K562 (cell line): Measurements from ENCODE around the gene SERP1. TPM values are rescaled to one million over a fixed set of nuclear protein-coding genes. Genes with fewer than 3 reads are reported as not detected.

Experiments
- ATF7 ChIP-seq: fragments of 450-650 bp; IDR thresholded peaks from 2 replicates; pipeline ENCODE4 v1.7.1; 2014; ENCODE audit warnings: mild to moderate bottlenecking, moderate library complexity
- CREB3L1 ChIP-seq: fragments of 450-650 bp; IDR thresholded peaks from 2 replicates; pipeline ENCODE4 v1.6.1; 2014; ENCODE audit warnings: low read depth, mild to moderate bottlenecking, moderate library complexity, borderline replicate concordance
- ELF2 ChIP-seq: fragments of 250-450 bp; sonication (Bioruptor Pico); IDR thresholded peaks from 2 replicates; pipeline ENCODE4 v1.5.0; 2021; ENCODE audit warnings: mild to moderate bottlenecking
- ELK3 ChIP-seq: fragments of 450-650 bp; formaldehyde crosslinking; IDR thresholded peaks from 2 replicates; pipeline ENCODE4 v1.4.0; 2020; ENCODE audit warnings: mild to moderate bottlenecking
- EWSR1 ChIP-seq: fragments of 450-650 bp; IDR thresholded peaks from 2 replicates; pipeline ENCODE4 v1.6.1; 2018; ENCODE audit warnings: borderline replicate concordance, mild to moderate bottlenecking, low read depth, moderate library complexity; ENCODE audit not compliant: partially characterized antibody
- MEF2A ChIP-seq: IDR thresholded peaks from 2 replicates; pipeline ENCODE4 v1.6.1; 2011; ENCODE audit warnings: low read depth, mild to moderate bottlenecking, low read length, moderate library complexity; ENCODE audit not compliant: control insufficient read depth
- MEF2D ChIP-seq: conservative IDR thresholded peaks from 2 replicates; pipeline ENCODE4 v1.6.1; 2016; ENCODE audit warnings: low read depth, missing genetic modification characterization, missing compliant biosample characterization
- MYNN ChIP-seq, 2 experiments: sonication (generic); formaldehyde crosslinking in 1 of 2; IDR thresholded peaks; 2 replicates each; pipeline versions ENCODE4 v1.5.0 to v1.6.1; 2016 to 2020; ENCODE audit warnings: antibody characterized with exemption in 1 of 2, missing genetic modification reagents in 1 of 2
- PCBP2 ChIP-seq: fragments of 200-400 bp; formaldehyde crosslinking; IDR thresholded peaks from 2 replicates; pipeline ENCODE4 v1.6.1; 2018; ENCODE audit warnings: low read length, low read depth, mild to moderate bottlenecking, moderate library complexity; ENCODE audit not compliant: poor library complexity, severe bottlenecking
- PTBP1 ChIP-seq: fragments of 200-400 bp; formaldehyde crosslinking; IDR thresholded peaks from 2 replicates; pipeline ENCODE4 v1.6.1; 2017; ENCODE audit warnings: low read depth, low read length
- RBFOX2 ChIP-seq: fragments of 200-400 bp; formaldehyde crosslinking; IDR thresholded peaks from 2 replicates; pipeline ENCODE4 v1.6.1; 2017; ENCODE audit warnings: low read depth, mild to moderate bottlenecking, low read length, moderate library complexity
- SP1 ChIP-seq: sonication (generic); formaldehyde crosslinking; IDR thresholded peaks from 2 replicates; pipeline ENCODE4 v1.8.1; 2022; ENCODE audit warnings: mild to moderate bottlenecking, missing genetic modification reagents
- TSC22D4 ChIP-seq: fragments of 450-650 bp; IDR thresholded peaks from 2 replicates; pipeline ENCODE4 v1.6.1; 2016; ENCODE audit warnings: missing genetic modification characterization, missing biosample characterization, control low read depth
- ZBED1 ChIP-seq: IDR thresholded peaks from 2 replicates; pipeline ENCODE4 v1.6.1; 2014
- ZBTB8A ChIP-seq: fragments of 450-650 bp; IDR thresholded peaks from 2 replicates; pipeline ENCODE4 v1.6.1; 2018; ENCODE audit warnings: mild to moderate bottlenecking, moderate library complexity; ENCODE audit not compliant: partially characterized antibody
- polyA plus RNA-seq, 8 experiments: library from polyadenylated mRNA; depleted of rRNA in 4 of 8; stranded (reverse) in 5 of 8; unstranded in 3 of 8; fragments of >200 nt; fragmentation: Nextera tagmentation in 2 of 8; fragmentation: Illumina TruSeq in 1 of 8; extraction: Ambion mirVana in 2 of 8; extraction: Trizol in 1 of 8; gene quantifications; 2 replicates each; pipeline versions ENCODE4 v1.2.1 to v1.2.3, GENCODE V29; 2011 to 2014; ENCODE audit warnings: inconsistent platforms in 1 of 8, missing spikeins in 1 of 8
- total RNA-seq, 7 experiments: library from RNA; depleted of rRNA in 6 of 7; stranded (reverse); fragments of >200 nt in 6 of 7; fragmentation: Illumina TruSeq in 2 of 7; extraction: Trizol in 2 of 7; gene quantifications; 2 replicates each; pipeline versions ENCODE4 v1.2.1 to v1.2.3, GENCODE V29; 2011 to 2021; ENCODE audit warnings: low replicate concordance in 1 of 7
- TF ChIP-seq, protein P1 (sequence below): sonication (generic); formaldehyde crosslinking; IDR thresholded peaks from 2 replicates; pipeline ENCODE4 v1.8.1; 2023; ENCODE audit warnings: mild to moderate bottlenecking, missing genetic modification reagents, moderate library complexity
- TF ChIP-seq, protein P2 (sequence below): fragments of 250-450 bp; sonication (Bioruptor Pico); IDR thresholded peaks from 2 replicates; pipeline ENCODE4 v1.5.0; 2021; ENCODE audit warnings: mild to moderate bottlenecking, moderate library complexity
- TF ChIP-seq, protein P3 (sequence below), 2 experiments: IDR thresholded peaks; 2 replicates each; pipeline ENCODE4 v1.6.1; 2011; ENCODE audit warnings: borderline replicate concordance in 1 of 2, control low read depth in 1 of 2, low read depth in 1 of 2, low read length in 1 of 2, mild to moderate bottlenecking in 1 of 2, mixed read lengths in 1 of 2, moderate library complexity in 1 of 2; ENCODE audit not compliant: insufficient read depth in 1 of 2, insufficient read length in 1 of 2, poor library complexity in 1 of 2, severe bottlenecking in 1 of 2; ENCODE audit errors: extremely low read depth in 1 of 2

The SERP1 gene
- total and polyA plus RNA-seq, 9 of the 15 experiments (the other 6 are each of a cell fraction or from before 2014, with no cell fraction given): 38.6 to 443 (median 121) TPM

DNA sequence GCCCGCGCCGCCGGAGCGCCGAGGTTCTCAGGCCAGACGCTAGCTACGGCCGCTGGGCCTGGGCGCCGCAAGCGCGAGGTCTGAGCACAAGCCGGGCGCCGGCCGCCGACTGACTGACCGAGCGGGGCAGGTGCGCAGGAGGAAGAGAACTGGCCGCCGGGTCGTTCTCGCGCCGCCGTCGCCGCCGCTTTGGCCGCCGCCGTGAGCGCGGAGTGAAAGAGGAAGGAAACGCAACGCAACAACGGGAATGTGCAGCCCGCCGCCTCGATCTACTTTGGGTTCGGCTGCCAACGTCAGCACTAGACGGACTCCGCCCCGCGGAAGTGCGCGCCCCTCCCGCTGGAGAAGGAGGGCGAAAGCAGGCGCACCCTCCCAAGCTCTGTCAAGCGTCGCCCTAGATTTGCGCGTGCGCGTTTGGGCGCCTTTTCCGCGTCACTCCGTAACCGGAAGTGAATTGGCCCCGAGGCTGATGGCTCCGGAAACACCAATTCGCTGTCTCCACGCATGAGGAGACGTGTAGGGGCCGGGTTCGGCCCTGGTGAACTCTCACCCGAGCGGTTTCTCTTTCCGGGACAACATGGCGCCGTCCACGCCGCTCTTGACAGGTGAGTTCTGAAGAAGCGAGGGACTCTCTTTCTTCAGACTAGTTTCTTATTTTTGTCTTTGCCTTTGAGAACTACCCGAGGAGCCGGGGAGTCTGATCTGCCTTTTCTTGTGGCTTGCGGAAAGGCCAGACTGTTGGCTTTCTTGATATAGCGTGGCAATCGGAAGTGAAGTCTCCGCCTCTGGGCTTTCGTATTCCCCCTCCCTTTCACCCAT lies at the start of gene SERP1, which contains the start of gene EIF2A (continued):
- TF ChIP-seq ZBTB8A (no peak), ZBED1 (no peak; the same call in 1 of the 2 replicates), MEF2D (tag) (no peak), EWSR1 (no peak), MYNN (IDR thresholded peaks at IDR 0.05) (no peak), MYNN (CRISPR knock-in tag; IDR thresholded peaks at IDR 0.05) (no peak), MEF2A (no peak), ELF2 (CRISPR knock-in tag) (peak; percentile 84), TSC22D4 (no peak), CREB3L1 (peak; percentile 98), ELK3 (CRISPR knock-in tag) (no peak), ATF7 (peak; percentile 89), SP1 (peak; percentile 78), PTBP1 (no peak), PCBP2 (no peak), RBFOX2 (peak; percentile 99)
- TF ChIP-seq, protein P1, sequence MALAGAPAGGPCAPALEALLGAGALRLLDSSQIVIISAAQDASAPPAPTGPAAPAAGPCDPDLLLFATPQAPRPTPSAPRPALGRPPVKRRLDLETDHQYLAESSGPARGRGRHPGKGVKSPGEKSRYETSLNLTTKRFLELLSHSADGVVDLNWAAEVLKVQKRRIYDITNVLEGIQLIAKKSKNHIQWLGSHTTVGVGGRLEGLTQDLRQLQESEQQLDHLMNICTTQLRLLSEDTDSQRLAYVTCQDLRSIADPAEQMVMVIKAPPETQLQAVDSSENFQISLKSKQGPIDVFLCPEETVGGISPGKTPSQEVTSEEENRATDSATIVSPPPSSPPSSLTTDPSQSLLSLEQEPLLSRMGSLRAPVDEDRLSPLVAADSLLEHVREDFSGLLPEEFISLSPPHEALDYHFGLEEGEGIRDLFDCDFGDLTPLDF (CRISPR knock-in tag): peak; percentile 76; the same call in 1 of the 2 replicates
- TF ChIP-seq, protein P2, sequence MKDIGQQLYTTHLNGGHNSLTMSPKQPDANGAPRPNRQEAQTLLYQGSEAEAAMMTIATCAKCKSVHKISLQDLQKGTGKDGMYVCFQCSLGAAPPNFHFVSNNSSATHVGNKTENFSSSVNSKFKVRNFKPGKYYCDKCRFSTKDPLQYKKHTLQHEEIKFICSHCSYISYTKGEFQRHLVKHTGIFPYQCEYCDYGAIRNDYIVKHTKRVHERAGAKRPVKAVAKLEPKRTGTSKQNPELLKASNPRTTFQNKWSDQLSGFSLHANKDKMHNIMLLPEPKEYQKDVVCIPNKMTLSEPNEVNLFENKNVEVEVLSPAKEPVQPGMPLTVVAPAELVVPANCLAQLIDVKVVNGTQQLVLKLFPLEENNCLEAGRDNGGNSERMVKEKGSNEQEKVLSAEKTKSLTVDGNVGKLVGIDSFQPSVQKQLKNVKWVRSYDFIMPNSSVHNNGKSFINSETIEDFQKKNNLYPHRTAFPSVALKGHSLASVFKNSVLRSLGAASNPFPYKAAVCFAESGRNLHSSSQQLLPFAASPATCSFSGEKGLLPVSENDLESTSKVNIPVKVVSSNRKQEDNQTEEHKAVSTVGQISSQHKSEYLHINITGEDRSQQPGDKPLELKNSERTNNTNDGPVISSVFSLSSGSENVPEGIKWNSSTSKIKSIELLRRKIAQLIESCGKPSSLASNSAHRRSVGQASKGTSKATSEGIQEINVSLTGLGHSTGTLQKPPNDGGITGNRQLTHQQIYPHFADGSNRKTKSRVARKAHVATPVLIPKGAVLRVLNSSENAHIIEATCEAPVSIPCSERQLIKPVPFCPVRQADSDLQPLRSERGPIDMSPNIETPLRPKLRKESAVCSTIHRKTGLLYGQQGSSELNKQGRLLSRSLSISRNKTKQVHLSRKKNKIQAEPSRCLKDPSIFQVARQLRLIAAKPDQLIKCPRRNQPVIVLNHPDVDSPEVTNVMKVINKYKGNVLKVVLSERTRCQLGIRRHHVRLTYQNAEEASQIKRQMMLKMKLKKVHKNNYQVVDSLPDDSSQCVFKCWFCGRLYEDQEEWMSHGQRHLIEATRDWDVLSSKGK (CRISPR knock-in tag): no peak
- TF ChIP-seq, protein P3, sequence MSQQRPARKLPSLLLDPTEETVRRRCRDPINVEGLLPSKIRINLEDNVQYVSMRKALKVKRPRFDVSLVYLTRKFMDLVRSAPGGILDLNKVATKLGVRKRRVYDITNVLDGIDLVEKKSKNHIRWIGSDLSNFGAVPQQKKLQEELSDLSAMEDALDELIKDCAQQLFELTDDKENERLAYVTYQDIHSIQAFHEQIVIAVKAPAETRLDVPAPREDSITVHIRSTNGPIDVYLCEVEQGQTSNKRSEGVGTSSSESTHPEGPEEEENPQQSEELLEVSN (IDR thresholded peaks at IDR 0.05; ENCODE audit: borderline replicate concordance in 1 of 2, extremely low read depth in 1 of 2, insufficient read depth in 1 of 2, insufficient read length in 1 of 2, low read depth in 1 of 2, low read length in 1 of 2, poor library complexity in 1 of 2, severe bottlenecking in 1 of 2): peak in 1 of 2 experiments; percentile 21
